ENCODE data around the gene CXCL11.
"Not testable (repeated sequence)": the region's sequence is repeated elsewhere in the genome, so short reads cannot be mapped to it uniquely, and the experiment has no call there.

DNA sequence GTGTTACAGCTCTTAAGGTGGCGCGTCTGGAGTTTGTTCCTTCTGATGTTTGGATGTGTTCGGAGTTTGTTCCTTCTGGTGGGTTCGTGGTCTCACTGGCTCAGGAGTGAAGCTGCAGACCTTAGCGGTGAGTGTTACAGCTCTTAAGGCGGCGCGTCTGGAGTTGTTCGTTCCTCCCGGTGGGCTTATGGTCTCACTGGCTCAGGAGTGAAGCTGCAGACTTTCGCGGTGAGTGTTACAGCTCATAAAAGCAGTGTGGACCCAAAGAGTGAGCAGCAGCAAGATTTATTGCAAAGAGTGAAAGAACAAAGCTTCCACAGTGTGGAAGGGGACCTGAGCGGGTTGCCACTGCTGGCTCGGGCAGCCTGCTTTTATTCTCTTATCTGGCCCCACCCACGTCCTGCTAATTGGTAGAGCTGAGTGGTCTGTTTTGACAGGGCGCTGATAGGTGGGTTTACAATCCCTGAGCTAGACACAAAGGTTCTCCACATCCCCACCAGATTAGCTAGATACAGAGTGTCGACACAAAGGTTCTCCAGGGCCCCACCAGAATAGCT, 14.1 kb upstream of the CXCL11 start:
- TF ChIP-seq POLR2A, POLR2AphosphoS5 (IDR thresholded peaks at IDR 0.05; ENCODE audit: low read depth, low read length): not testable (repeated sequence)
